GM23248 (cell line): ENCODE data around the gene GNAS-AS1. TPM values are rescaled to one million over a fixed set of nuclear protein-coding genes. Genes with fewer than 3 reads are reported as not detected.

ENCODE experiments used
- DNase-seq: peaks from one replicate; pipeline ENCODE4 v3.0.0-alpha.2; 2015
- H2AFZ ChIP-seq: fragments of 200-600 bp; sonication (generic); 2 replicates; pipeline ENCODE4 v1.6.1; 2016; ENCODE audit warnings: antibody characterized with exemption
- H3F3A ChIP-seq: fragments of 200-600 bp; sonication (generic); 2 replicates; pipeline ENCODE4 v1.6.1; 2016; ENCODE audit warnings: mild to moderate bottlenecking, antibody characterized with exemption, mixed run types; ENCODE audit not compliant: insufficient read depth
- H3K27ac ChIP-seq: fragments of 200-600 bp; sonication (generic); 2 replicates; pipeline ENCODE4 v1.5.1; 2016; ENCODE audit warnings: mild to moderate bottlenecking
- H3K27me3 ChIP-seq: fragments of 200-600 bp; sonication (generic); replicated peaks from 2 replicates; pipeline ENCODE4 v1.6.1; 2016; ENCODE audit warnings: mild to moderate bottlenecking; ENCODE audit not compliant: insufficient read depth
- H3K36me3 ChIP-seq: fragments of 200-600 bp; sonication (generic); 2 replicates; pipeline ENCODE4 v1.6.1; 2016; ENCODE audit warnings: low read depth, mild to moderate bottlenecking
- H3K4me1 ChIP-seq: fragments of 200-600 bp; sonication (generic); 2 replicates; pipeline ENCODE4 v1.6.1; 2016; ENCODE audit warnings: mild to moderate bottlenecking; ENCODE audit not compliant: insufficient read depth
- H3K4me2 ChIP-seq: fragments of 200-600 bp; sonication (generic); one replicate; pipeline ENCODE4 v1.6.1; 2016; ENCODE audit warnings: mild to moderate bottlenecking; ENCODE audit not compliant: unreplicated experiment
- H3K4me3 ChIP-seq: fragments of 200-600 bp; sonication (generic); 2 replicates; pipeline ENCODE4 v1.5.1; 2016; ENCODE audit warnings: mild to moderate bottlenecking
- H3K79me2 ChIP-seq: fragments of 200-600 bp; sonication (generic); 2 replicates; pipeline ENCODE4 v1.6.1; 2016; ENCODE audit warnings: mild to moderate bottlenecking; ENCODE audit not compliant: insufficient read depth
- H3K9ac ChIP-seq: fragments of 200-600 bp; sonication (generic); 2 replicates; pipeline ENCODE4 v1.6.1; 2016; ENCODE audit warnings: mild to moderate bottlenecking
- H3K9me2 ChIP-seq: fragments of 200-600 bp; sonication (generic); 2 replicates; pipeline ENCODE4 v1.6.1; 2016; ENCODE audit warnings: mixed run types, mild to moderate bottlenecking, moderate library complexity; ENCODE audit not compliant: insufficient read depth
- H3K9me3 ChIP-seq: fragments of 200-600 bp; sonication (generic); one replicate; pipeline ENCODE4 v1.6.1; 2017; ENCODE audit warnings: low read depth
- H4K20me1 ChIP-seq: fragments of 200-600 bp; sonication (generic); 2 replicates; pipeline ENCODE4 v1.6.0; 2016; ENCODE audit not compliant: insufficient read depth
- EZH2 ChIP-seq: fragments of 200-600 bp; sonication (generic); IDR thresholded peaks from 2 replicates; pipeline ENCODE4 v1.6.1; 2018; ENCODE audit warnings: antibody characterized with exemption, mild to moderate bottlenecking; ENCODE audit not compliant: insufficient read depth, poor library complexity, severe bottlenecking
- EZH2phosphoT487 ChIP-seq: fragments of 200-600 bp; sonication (generic); IDR thresholded peaks from 2 replicates; pipeline ENCODE4 v1.6.1; 2018; ENCODE audit warnings: antibody characterized with exemption, moderate library complexity, mild to moderate bottlenecking, low read depth; ENCODE audit not compliant: insufficient read depth
- WGBS, 2 experiments: methylation state at CpG; one replicate each; pipeline ENCODE4 v1.1.6; 2015 to 2017; ENCODE audit warnings: low lambda C conversion rate in 2 of 2, low coverage in 1 of 2; ENCODE audit errors: missing lambda C conversion rate in 2 of 2; 5-methylcytosine and 5-hydroxymethylcytosine counted together
- in situ Hi-C: fragments of 300-500 bp; cut with MboI; formaldehyde crosslinking; loops from 2 replicates; pipeline ENCODE4 v1.15.0; 2020
- polyA plus RNA-seq: library from polyadenylated mRNA; unstranded; fragments of >200 nt; fragmentation: Nextera tagmentation; extraction: Ambion mirVana; gene quantifications from 2 replicates; pipeline ENCODE4 v1.2.1, GENCODE V29; 2016
- total RNA-seq: library from RNA; depleted of rRNA; stranded (reverse); fragments of >200 nt; shearing (Covaris generic); gene quantifications from 2 replicates; pipeline ENCODE4 v1.2.3, GENCODE V29; 2014

GNAS-AS1 gene
- total and polyA plus RNA-seq, 2 experiments from 2014 or later = 0.97 to 1.0 TPM

DNA sequence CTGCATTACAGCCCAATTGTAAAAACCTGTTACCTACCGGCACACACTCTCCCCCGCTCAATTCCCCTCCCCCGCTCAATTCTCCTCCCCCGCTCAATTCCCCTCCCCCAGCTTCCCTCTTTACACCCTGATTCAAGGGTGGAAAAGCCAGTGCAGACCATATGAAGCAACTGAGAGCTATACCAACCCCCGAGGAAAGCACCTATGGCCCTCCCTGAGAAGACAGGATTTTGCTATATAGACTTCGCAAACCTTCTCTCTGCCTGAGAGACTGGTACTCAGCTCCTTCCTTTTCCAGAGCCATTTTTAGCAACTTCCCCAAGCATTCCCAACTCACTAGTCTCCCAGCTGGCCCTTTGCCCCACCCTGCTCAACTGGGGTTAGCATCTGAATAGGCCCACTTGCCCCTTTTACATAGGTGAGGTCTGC, 7.6 kb downstream of the GNAS-AS1 start:
- TF ChIP-seq EZH2 (no peak), EZH2phosphoT487 (no peak)
- Histone ChIP-seq H3K9me2 (no peaks in the 10 kb centered on the region), H3F3A (no peaks in the 10 kb centered on the region), H3K27me3 (peaks cover 26% of the 10 kb centered on the region), H3K79me2 (no peaks in the 10 kb centered on the region), H3K9ac (no peak overlapping the region), H3K9me3 (no peaks in the 10 kb centered on the region), H3K27ac (no peak overlapping the region), H2AFZ (no peak overlapping the region), H4K20me1 (no peaks in the 10 kb centered on the region), H3K4me3 (no peak overlapping the region), H3K36me3 (no peaks in the 10 kb centered on the region), H3K4me2 (no peak overlapping the region), H3K4me1 (no peaks in the 10 kb centered on the region)
- no peak for DNase-seq
- WGBS, 2 experiments = 50 to 54% methylated on average over 2 to 6 of the region's 6 CpGs
- in situ Hi-C loops = loop anchor here (25.0 kb wide), 2 partner anchors 356 to 606 kb away; partner anchors contain the start of gene ANKRD60

GRCh38 chr20:58842276-58842675, 8.4 kb downstream of the GNAS-AS1 start:
- DNase-seq = no peak
- H3K9me2 ChIP-seq = no peaks in the 10 kb centered on the region
- H3K4me2 ChIP-seq = no peak overlapping the region
- no peaks in the 10 kb centered on the region for H4K20me1 ChIP-seq
- no peaks in the 10 kb centered on the region for H3K9me3 ChIP-seq
- H3K79me2 ChIP-seq = no peaks in the 10 kb centered on the region
- peaks cover 26% of the 10 kb centered on the region for H3K27me3 ChIP-seq
- no peak overlapping the region for H3K4me3 ChIP-seq
- H3K36me3 ChIP-seq = no peaks in the 10 kb centered on the region
- WGBS, 2 experiments = 53 to 55% methylated on average over 20 of the region's 20 CpGs
- in situ Hi-C loops = loop anchor here (25.0 kb wide), 2 partner anchors 355 to 605 kb away; partner anchors contain the start of gene ANKRD60
- no peak for TF ChIP-seq EZH2phosphoT487
- TF ChIP-seq EZH2 = no peak
- H3K27ac ChIP-seq = no peak overlapping the region
- no peaks in the 10 kb centered on the region for H3F3A ChIP-seq
- no peaks in the 10 kb centered on the region for H3K4me1 ChIP-seq
- no peak overlapping the region for H3K9ac ChIP-seq
- no peak overlapping the region for H2AFZ ChIP-seq

DNA sequence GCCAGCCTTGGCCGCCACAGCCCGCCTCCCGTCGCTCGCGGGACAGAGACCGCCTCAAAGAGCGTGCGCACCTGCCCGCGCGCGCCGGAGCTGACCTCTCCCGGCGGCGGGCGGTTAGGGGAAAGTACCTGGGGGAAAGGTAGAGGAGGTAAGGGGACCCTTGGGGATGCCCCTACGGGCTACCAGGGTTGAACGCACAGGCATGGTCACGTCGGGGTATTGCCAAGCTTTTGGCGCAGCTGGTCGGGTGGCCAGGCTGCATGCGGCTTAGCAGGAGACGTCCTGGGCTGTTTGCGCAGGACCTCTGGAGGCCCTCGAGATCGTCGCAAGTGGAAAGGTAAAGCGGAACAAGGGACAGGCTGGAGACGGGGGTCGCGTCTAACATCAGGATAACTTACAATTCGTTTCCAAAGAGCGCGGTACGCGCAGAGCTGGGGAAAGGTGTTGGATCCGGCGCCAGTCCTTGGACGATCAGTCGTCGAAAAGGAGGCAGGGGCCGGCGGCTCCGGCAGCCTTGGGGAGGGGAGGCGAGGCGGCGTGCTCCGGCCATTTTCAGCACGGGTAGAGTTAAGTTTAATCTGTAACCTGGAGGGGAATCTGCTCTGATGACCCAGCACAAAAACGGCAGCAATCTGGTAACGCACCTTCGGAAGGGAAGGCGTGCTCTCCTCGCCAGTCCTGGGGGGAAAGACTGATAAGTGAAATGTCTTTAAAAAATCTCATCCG, 9.0 kb downstream of the GNAS-AS1 start:
- H3K27ac ChIP-seq = no peak overlapping the region
- no peaks in the 10 kb centered on the region for H3K9me3 ChIP-seq
- H3K36me3 ChIP-seq = no peaks in the 10 kb centered on the region
- no peaks in the 10 kb centered on the region for H4K20me1 ChIP-seq
- in situ Hi-C loops = loop anchor here (25.0 kb wide), 2 partner anchors 354 to 604 kb away; partner anchors contain the start of gene ANKRD60
- TF ChIP-seq EZH2phosphoT487 (no peak), EZH2 (no peak)
- DNase-seq = no peak
- H3K27me3 ChIP-seq = peaks cover 29% of the 10 kb centered on the region
- no peak overlapping the region for H2AFZ ChIP-seq
- H3K4me3 ChIP-seq = no peak overlapping the region
- H3K4me2 ChIP-seq = no peak overlapping the region
- no peaks in the 10 kb centered on the region for H3K9me2 ChIP-seq
- no peak overlapping the region for H3K9ac ChIP-seq
- WGBS, 2 experiments = 43 to 62% methylated on average over 55 to 58 of the region's 58 CpGs
- H3K79me2 ChIP-seq = no peaks in the 10 kb centered on the region
- no peaks in the 10 kb centered on the region for H3K4me1 ChIP-seq
- no peaks in the 10 kb centered on the region for H3F3A ChIP-seq

GRCh38 chr20:58840816-58841538, 9.7 kb downstream of the GNAS-AS1 start:
- H4K20me1 ChIP-seq = no peaks in the 10 kb centered on the region
- no peaks in the 10 kb centered on the region for H3F3A ChIP-seq
- H3K27me3 ChIP-seq = peaks cover 36% of the 10 kb centered on the region
- no peak overlapping the region for H3K4me2 ChIP-seq
- no peaks in the 10 kb centered on the region for H3K9me2 ChIP-seq
- no peaks in the 10 kb centered on the region for H3K36me3 ChIP-seq
- no peak for DNase-seq
- no peaks in the 10 kb centered on the region for H3K4me1 ChIP-seq
- TF ChIP-seq EZH2phosphoT487 (no peak), EZH2 (no peak)
- H2AFZ ChIP-seq = no peak overlapping the region
- H3K27ac ChIP-seq = no peak overlapping the region
- no peak overlapping the region for H3K9ac ChIP-seq
- no peaks in the 10 kb centered on the region for H3K9me3 ChIP-seq
- H3K4me3 ChIP-seq = no peak overlapping the region
- WGBS, 2 experiments = 50 to 57% methylated on average over 43 to 51 of the region's 51 CpGs
- H3K79me2 ChIP-seq = no peaks in the 10 kb centered on the region
- in situ Hi-C loops = loop anchor here (25.0 kb wide), 2 partner anchors 354 to 604 kb away; partner anchors contain the start of gene ANKRD60
